Ascending aorta (tissue), 2 donors: ENCODE data around the gene SLIT3. TPM values are rescaled to one million over a fixed set of nuclear protein-coding genes. Genes with fewer than 3 reads are reported as not detected.

ENCODE experiments used
- DNase-seq, 2 donors: peaks; one replicate each; pipeline ENCODE4 v3.0.0-alpha.2; 2019; ENCODE audit warnings: low spot score in 2 of 2
- H3K27ac ChIP-seq, 2 donors: fragments of 200-600 bp; sonication (generic); one replicate each; pipeline ENCODE4 v1.5.1; 2016 to 2017; ENCODE audit warnings: mild to moderate bottlenecking in 1 of 2
- H3K27me3 ChIP-seq: fragments of 200-600 bp; sonication (generic); one replicate; pipeline ENCODE4 v1.5.1; 2017
- H3K36me3 ChIP-seq, 2 donors: fragments of 200-600 bp; sonication (generic); one replicate each; pipeline ENCODE4 v1.5.1; 2016
- H3K4me1 ChIP-seq, 2 donors: fragments of 200-600 bp; sonication (generic); one replicate each; pipeline ENCODE4 v1.5.1; 2016 to 2017; ENCODE audit warnings: mild to moderate bottlenecking in 1 of 2
- H3K4me3 ChIP-seq, 2 donors: fragments of 200-600 bp; sonication (generic); one replicate each; pipeline ENCODE4 v1.5.1; 2016 to 2017; ENCODE audit warnings: mild to moderate bottlenecking in 1 of 2
- H3K9me3 ChIP-seq, 2 donors: fragments of 200-600 bp; sonication (generic); one replicate each; pipeline ENCODE4 v1.5.1; 2016
- CTCF ChIP-seq, 3 experiments: fragments of 200-600 bp in 2 of 3; fragments of 450-650 bp in 1 of 3; sonication (generic) in 2 of 3; IDR thresholded peaks; one replicate each; pipeline ENCODE4 v1.5.1; 2016 to 2019; ENCODE audit warnings: antibody characterized with exemption in 3 of 3, mild to moderate bottlenecking in 1 of 3, moderate library complexity in 1 of 3
- intact Hi-C: fragments of 100-400 bp; cut with DNase I; formaldehyde crosslinking; loops from one replicate; pipeline ENCODE4 v1.15.1; 2023
- total RNA-seq: library from RNA; depleted of rRNA; stranded (reverse); fragments of >200 nt; gene quantifications from one replicate; pipeline ENCODE4 v1.1.0, GENCODE V29; 2016

Gene SLIT3
- total RNA-seq, 1 donor from 2014 or later: 128 TPM

- TF ChIP-seq CTCF (IDR thresholded peaks at IDR 0.05): no peak
- Histone ChIP-seq H3K36me3 (no peaks in the 10 kb centered on the region), H3K4me1 (peaks cover 6 to 19% of the 10 kb centered on the region in 2 donors), H3K9me3 (no peaks in the 10 kb centered on the region), H3K27me3 (no peaks in the 10 kb centered on the region), H3K27ac (no peak overlapping the region), H3K4me3 (no peak overlapping the region)
- no peak for DNase-seq
- intact Hi-C loops: no loop called here
These were observed 100.7 kb downstream of the SLIT3 start for GRCh38 chr5:169200125-169200778.

GRCh38 chr5:169197343-169197742, 103.6 kb downstream of the SLIT3 start:
- no peaks in the 10 kb centered on the region for H3K36me3 ChIP-seq
- no peaks in the 10 kb centered on the region for H3K9me3 ChIP-seq
- H3K4me3 ChIP-seq: peak overlapping the region in 1 of 2 donors; percentile 42
- H3K27me3 ChIP-seq: no peaks in the 10 kb centered on the region
- intact Hi-C loops: loop anchor here (1.0 to 5.0 kb wide), 3 partner anchors 105 to 210 kb away; partner anchors contain the start of gene SLIT3
- peak in 2 of 3 experiments; percentile 8 to 67 for TF ChIP-seq CTCF (IDR thresholded peaks at IDR 0.05)
- no peak for DNase-seq
- peaks cover 6 to 14% of the 10 kb centered on the region in 2 donors for H3K4me1 ChIP-seq
- H3K27ac ChIP-seq: peak overlapping the region; percentile 56 to 77

- Histone ChIP-seq H3K4me1 (peaks cover 6 to 15% of the 10 kb centered on the region in 2 donors), H3K27ac (peak overlapping the region in 1 of 2 donors; percentile 77), H3K4me3 (no peak overlapping the region), H3K9me3 (no peaks in the 10 kb centered on the region), H3K27me3 (no peaks in the 10 kb centered on the region), H3K36me3 (no peaks in the 10 kb centered on the region)
- no peak for TF ChIP-seq CTCF (IDR thresholded peaks at IDR 0.05)
- intact Hi-C loops: loop anchor here (5.0 kb wide), 2 partner anchors 106 to 194 kb away; partner anchors contain the start of gene SLIT3
- no peak for DNase-seq
These were observed 104.9 kb downstream of the SLIT3 start for GRCh38 chr5:169196059-169196458.

GRCh38 chr5:169195601-169196000, 105.3 kb downstream of the SLIT3 start:
- Histone ChIP-seq H3K27me3 (no peaks in the 10 kb centered on the region), H3K27ac (peak overlapping the region in 1 of 2 donors; percentile 77), H3K4me1 (peaks cover 6 to 20% of the 10 kb centered on the region in 2 donors), H3K36me3 (no peaks in the 10 kb centered on the region), H3K9me3 (no peaks in the 10 kb centered on the region), H3K4me3 (no peak overlapping the region)
- intact Hi-C loops: loop anchor here (5.0 kb wide), 2 partner anchors 107 to 193 kb away; partner anchors contain the start of gene SLIT3
- no peak for DNase-seq
- no peak for TF ChIP-seq CTCF (IDR thresholded peaks at IDR 0.05)

- no peak for TF ChIP-seq CTCF (IDR thresholded peaks at IDR 0.05)
- Histone ChIP-seq H3K27ac (no peak overlapping the region), H3K27me3 (no peaks in the 10 kb centered on the region), H3K4me3 (no peak overlapping the region), H3K36me3 (no peaks in the 10 kb centered on the region), H3K4me1 (peaks cover 6 to 20% of the 10 kb centered on the region in 2 donors), H3K9me3 (no peaks in the 10 kb centered on the region)
- DNase-seq: no peak
- intact Hi-C loops: loop anchor here (5.0 kb wide), 1 partner anchor 75 kb away; no protein-coding TSS in a partner anchor
These were observed 108.4 kb downstream of the SLIT3 start for GRCh38 chr5:169192536-169192935.
